ENCODE measurements around the gene CPN2. TPM values are rescaled to one million over a fixed set of nuclear protein-coding genes. Genes with fewer than 3 reads are reported as not detected.

The CPN2 gene
- total and polyA plus RNA-seq, 2 of the 8 experiments (the other 6 are each of a cell fraction or from before 2014, with no cell fraction given): 0.03 TPM; not detected in 1

GRCh38 chr3:194320744-194321243 is 30.3 kb downstream of the CPN2 start:
- Histone ChIP-seq H2AK5ac (ENCODE audit: low read depth, low read length) (no peak overlapping the region), H3K4me2 (ENCODE audit: insufficient read depth in 1 of 2, low read depth in 2 of 2, low read length in 2 of 2) (no peak overlapping the region), H4K8ac (ENCODE audit: extremely low read depth, insufficient read depth, low read length) (no peak overlapping the region), H3K79me1 (ENCODE audit: low read depth, low read length) (peaks cover 4% of the 10 kb centered on the region), H2BK120ac (replicated peaks; ENCODE audit: low read depth, low read length) (no peak overlapping the region), H3K4ac (replicated peaks; ENCODE audit: insufficient read length, low read depth, low read length) (no peak overlapping the region), H3K9ac (replicated peaks in 1 of 4; ENCODE audit: extremely low read depth in 1 of 4, low read depth in 3 of 4, low read length in 3 of 4) (no peak overlapping the region), H3K27ac (ENCODE audit: low read depth, low read length) (no peak overlapping the region), H3K56ac (replicated peaks; ENCODE audit: insufficient read length, low read depth, low read length) (no peak overlapping the region), H3K23ac (ENCODE audit: insufficient read length) (no peak overlapping the region), H2BK12ac (ENCODE audit: low read depth, low read length) (no peak overlapping the region), H3K27me3 (replicated peaks in 1 of 4; ENCODE audit: control insufficient read depth in 3 of 4, extremely low read depth in 1 of 4, insufficient read depth in 3 of 4, low read length in 3 of 4) (peaks cover 0 to 14% (median 8%) of the 10 kb centered on the region in 4 experiments; a peak in 5 of 7 replicates), H3K18ac (ENCODE audit: extremely low read depth, low read length) (no peak overlapping the region), H4K5ac (ENCODE audit: insufficient read length, low read depth, low read length) (no peak overlapping the region), H3K23me2 (ENCODE audit: low read depth, low read length) (peaks cover 11% of the 10 kb centered on the region; the same call in 1 of the 2 replicates), H4K20me1 (replicated peaks in 1 of 2; ENCODE audit: control insufficient read depth in 1 of 2, insufficient read depth in 2 of 2, low read length in 2 of 2) (peaks cover 0 to 9% of the 10 kb centered on the region in 2 experiments), H2BK5ac (ENCODE audit: low read depth, low read length) (no peak overlapping the region), H3K14ac (ENCODE audit: insufficient read length) (no peak overlapping the region), H3K4me3 (ENCODE audit: extremely low read depth in 1 of 4, insufficient read depth in 2 of 4, low read depth in 3 of 4, low read length in 4 of 4) (no peak overlapping the region), H3K9me3 (ENCODE audit: insufficient read depth in 2 of 2, low read depth in 1 of 2, low read length in 1 of 2) (peaks cover 31 to 36% of the 10 kb centered on the region in 2 experiments), H2AFZ (ENCODE audit: low read length) (no peak overlapping the region), H3K4me1 (replicated peaks in 1 of 4; ENCODE audit: control insufficient read depth in 3 of 4, insufficient read depth in 4 of 4, low read length in 3 of 4) (peaks cover 0 to 5% (median 2%) of the 10 kb centered on the region in 4 experiments; a peak in 3 of 7 replicates), H4K91ac (replicated peaks; ENCODE audit: insufficient read length, low read length) (no peak overlapping the region), H2BK15ac (ENCODE audit: low read length) (no peak overlapping the region), H3K36me3 (ENCODE audit: control insufficient read depth in 2 of 4, insufficient read depth in 4 of 4, low read length in 3 of 4) (no peaks in the 10 kb centered on the region; a peak in 1 of 8 replicates), H2BK20ac (ENCODE audit: low read length) (no peak overlapping the region), H3K79me2 (ENCODE audit: control insufficient read depth in 1 of 2, insufficient read depth in 2 of 2, low read length in 2 of 2) (no peaks in the 10 kb centered on the region)
- POLR2A ChIA-PET (ENCODE audit: partially characterized antibody): no interaction called here
- CTCF ChIA-PET (ENCODE audit: partially characterized antibody): interaction anchor here (0.8 kb wide), 1 partner anchor 182 kb away, joined by 4 read pairs; no protein-coding TSS in a partner anchor
- DNase-seq (ENCODE audit: low read depth in 1 of 2, low spot score in 2 of 2): no peak
- no peak for FAIRE-seq
- TF ChIP-seq SUZ12 (IDR thresholded peaks at IDR 0.05; ENCODE audit: low read length): no peak
- TF ChIP-seq SIX5 (IDR thresholded peaks at IDR 0.05; ENCODE audit: low read depth, low read length): no peak
- no peak for TF ChIP-seq RNF2 (IDR thresholded peaks at IDR 0.05; ENCODE audit: borderline replicate concordance, low read depth, low read length, missing control alignments, poor library complexity, severe bottlenecking)
- no peak for TF ChIP-seq SIRT6 (IDR thresholded peaks at IDR 0.05; ENCODE audit: low read length)
- no peak for TF ChIP-seq SP2 (IDR thresholded peaks at IDR 0.05; ENCODE audit: low read length)
- no peak for TF ChIP-seq GTF2F1 (IDR thresholded peaks at IDR 0.05; ENCODE audit: borderline replicate concordance, low read depth, low read length)
- no peak for TF ChIP-seq ATF3 (IDR thresholded peaks at IDR 0.05; ENCODE audit: insufficient read depth, low read depth, low read length)
- no peak for TF ChIP-seq SRF (IDR thresholded peaks at IDR 0.05; ENCODE audit: low read depth, low read length)
- TF ChIP-seq USF2 (IDR thresholded peaks at IDR 0.05; ENCODE audit: low read length): no peak
- 89% methylated on average over 10 of the region's 10 CpGs; no CpG with 5 or more reads in 1 of the 2 experiments for WGBS, 2 experiments (ENCODE audit: extremely low coverage in 1 of 2, insufficient coverage in 1 of 2, insufficient read length in 1 of 2, insufficient replicate concordance in 2 of 2, low coverage in 1 of 2, low lambda C conversion rate in 2 of 2, missing lambda C conversion rate in 1 of 2)

Data from H1 (cell line).